ENCODE results near the gene PTRH1.

DNA sequence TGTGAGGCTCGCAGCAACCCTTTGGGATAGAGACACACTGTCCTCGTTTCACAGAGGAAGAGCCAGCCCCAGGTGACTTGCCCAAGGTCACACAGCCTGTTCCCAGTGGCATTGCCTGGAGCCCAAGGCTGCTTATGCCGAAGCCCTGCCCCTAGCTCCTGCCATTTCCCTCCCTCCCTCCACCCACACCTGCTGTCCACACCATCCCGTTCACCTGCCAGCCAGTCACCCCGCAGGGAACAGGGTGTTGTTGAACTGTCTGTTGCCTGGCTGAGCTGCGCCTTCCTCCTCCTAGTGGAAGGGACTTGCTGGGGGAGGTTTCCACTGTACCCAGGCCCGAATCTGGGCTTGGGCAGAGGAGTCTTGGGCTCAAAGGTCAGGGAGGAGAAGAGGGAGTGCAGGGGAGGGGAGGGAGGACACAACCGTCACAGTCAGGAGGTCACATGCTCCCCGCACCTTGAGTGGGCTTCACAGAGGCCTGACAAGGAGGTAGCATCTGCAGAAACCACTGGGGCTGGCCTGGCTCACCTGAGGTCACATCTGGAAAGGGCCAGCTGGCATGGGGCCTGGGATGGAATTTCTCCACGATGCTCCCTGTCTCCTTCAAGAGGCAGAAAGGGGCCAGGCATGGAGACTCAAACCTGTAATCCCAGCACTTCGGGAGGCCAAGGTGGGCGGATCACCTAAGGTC, 6.7 kb upstream of the PTRH1 start:
- TF ChIP-seq, protein P1, sequence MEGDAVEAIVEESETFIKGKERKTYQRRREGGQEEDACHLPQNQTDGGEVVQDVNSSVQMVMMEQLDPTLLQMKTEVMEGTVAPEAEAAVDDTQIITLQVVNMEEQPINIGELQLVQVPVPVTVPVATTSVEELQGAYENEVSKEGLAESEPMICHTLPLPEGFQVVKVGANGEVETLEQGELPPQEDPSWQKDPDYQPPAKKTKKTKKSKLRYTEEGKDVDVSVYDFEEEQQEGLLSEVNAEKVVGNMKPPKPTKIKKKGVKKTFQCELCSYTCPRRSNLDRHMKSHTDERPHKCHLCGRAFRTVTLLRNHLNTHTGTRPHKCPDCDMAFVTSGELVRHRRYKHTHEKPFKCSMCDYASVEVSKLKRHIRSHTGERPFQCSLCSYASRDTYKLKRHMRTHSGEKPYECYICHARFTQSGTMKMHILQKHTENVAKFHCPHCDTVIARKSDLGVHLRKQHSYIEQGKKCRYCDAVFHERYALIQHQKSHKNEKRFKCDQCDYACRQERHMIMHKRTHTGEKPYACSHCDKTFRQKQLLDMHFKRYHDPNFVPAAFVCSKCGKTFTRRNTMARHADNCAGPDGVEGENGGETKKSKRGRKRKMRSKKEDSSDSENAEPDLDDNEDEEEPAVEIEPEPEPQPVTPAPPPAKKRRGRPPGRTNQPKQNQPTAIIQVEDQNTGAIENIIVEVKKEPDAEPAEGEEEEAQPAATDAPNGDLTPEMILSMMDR (IDR thresholded peaks at IDR 0.05) = no peak
- no peak for TF ChIP-seq POLR2A (IDR thresholded peaks at IDR 0.05)

Data from adrenal gland (tissue), 5 donors.